Stomach (tissue), 9 donors: ENCODE measurements around the gene FLVCR1. TPM values are rescaled to one million over a fixed set of nuclear protein-coding genes. Genes with fewer than 3 reads are reported as not detected.

ENCODE experiments used
- DNase-seq, 2 donors: peaks; one replicate each; pipeline versions ENCODE4 v3.0.0 to v3.0.0-alpha.2; 2013 to 2019
- H3K27ac ChIP-seq, 5 donors: fragments of 200-600 bp in 4 of 5; sonication (generic) in 4 of 5; one replicate each; pipeline ENCODE4 v1.5.1; 2013 to 2019; ENCODE audit warnings: mild to moderate bottlenecking in 1 of 5, moderate library complexity in 1 of 5
- H3K27me3 ChIP-seq, 3 donors: fragments of 200-600 bp; sonication (generic); one replicate each; pipeline ENCODE4 v1.5.1; 2017 to 2019; ENCODE audit warnings: mixed run types in 1 of 3
- H3K36me3 ChIP-seq, 4 donors: fragments of 200-600 bp; sonication (generic); 1 replicate in 3 of 4; 2 replicates in 1 of 4; pipeline ENCODE4 v1.5.1; 2016 to 2019
- H3K4me1 ChIP-seq, 4 donors: fragments of 200-600 bp; sonication (generic); one replicate each; pipeline ENCODE4 v1.5.1; 2016 to 2019
- H3K4me3 ChIP-seq, 4 donors: fragments of 200-600 bp; sonication (generic) in 3 of 4; one replicate each; pipeline ENCODE4 v1.5.1; 2016 to 2019; ENCODE audit warnings: mild to moderate bottlenecking in 1 of 4
- H3K9me3 ChIP-seq, 4 donors: fragments of 200-600 bp; sonication (generic); one replicate each; pipeline ENCODE4 v1.5.1; 2016 to 2019
- EP300 ChIP-seq: sonication (generic); formaldehyde crosslinking; IDR thresholded peaks from one replicate; pipeline ENCODE4 v1.6.1; 2017; ENCODE audit warnings: antibody characterized with exemption
- POLR2A ChIP-seq, 4 donors: fragments of 450-650 bp; IDR thresholded peaks; one replicate each; pipeline ENCODE4 v1.6.1; 2016; ENCODE audit warnings: antibody characterized with exemption in 4 of 4, control low read depth in 2 of 4, mild to moderate bottlenecking in 1 of 4, moderate library complexity in 1 of 4
- POLR2AphosphoS5 ChIP-seq, 3 donors: sonication (generic); formaldehyde crosslinking; IDR thresholded peaks; one replicate each; pipeline ENCODE4 v1.6.1; 2016; ENCODE audit warnings: antibody characterized with exemption in 3 of 3
- WGBS, 5 donors: extraction: QIAGEN DNeasy Blood & Tissue Kit in 3 of 5; methylation state at CpG; one replicate each; pipeline versions ENCODE4 v1.1.5 to v1.1.7; 2013 to 2018; 5-methylcytosine and 5-hydroxymethylcytosine counted together
- intact Hi-C: fragments of 100-400 bp; cut with DNase I; formaldehyde crosslinking; loops from one replicate; pipeline ENCODE4 v1.15.1; 2023; ENCODE audit warnings: low total_unique reads
- polyA plus RNA-seq, 3 donors: library from polyadenylated mRNA; stranded (reverse); fragments of 200-250 nt; gene quantifications; one replicate each; pipeline ENCODE4 v1.2.3, GENCODE V29; 2013
- total RNA-seq, 5 donors: library from RNA; depleted of rRNA; stranded (reverse); fragments of >200 nt; gene quantifications; one replicate each; pipeline versions ENCODE4 v1.1.0 to v1.2.3, GENCODE V29; 2014 to 2016
- TF ChIP-seq, protein P1 (sequence below), 7 experiments: fragments of 450-650 bp in 4 of 7; fragments of 200-600 bp in 3 of 7; sonication (generic) in 3 of 7; IDR thresholded peaks; one replicate each; pipeline ENCODE4 v1.5.1; 2016 to 2019; ENCODE audit warnings: antibody characterized with exemption in 7 of 7, control low read depth in 2 of 7, mild to moderate bottlenecking in 1 of 7
- donor health status: healthy with polysubstance abuse.
- donor health status: Bipolar disorder and iron deficiency.
- donor health status: healthy.

Gene FLVCR1
- total and polyA plus RNA-seq, 8 donors: 0.61 to 19.1 (median 6.3) TPM

DNA sequence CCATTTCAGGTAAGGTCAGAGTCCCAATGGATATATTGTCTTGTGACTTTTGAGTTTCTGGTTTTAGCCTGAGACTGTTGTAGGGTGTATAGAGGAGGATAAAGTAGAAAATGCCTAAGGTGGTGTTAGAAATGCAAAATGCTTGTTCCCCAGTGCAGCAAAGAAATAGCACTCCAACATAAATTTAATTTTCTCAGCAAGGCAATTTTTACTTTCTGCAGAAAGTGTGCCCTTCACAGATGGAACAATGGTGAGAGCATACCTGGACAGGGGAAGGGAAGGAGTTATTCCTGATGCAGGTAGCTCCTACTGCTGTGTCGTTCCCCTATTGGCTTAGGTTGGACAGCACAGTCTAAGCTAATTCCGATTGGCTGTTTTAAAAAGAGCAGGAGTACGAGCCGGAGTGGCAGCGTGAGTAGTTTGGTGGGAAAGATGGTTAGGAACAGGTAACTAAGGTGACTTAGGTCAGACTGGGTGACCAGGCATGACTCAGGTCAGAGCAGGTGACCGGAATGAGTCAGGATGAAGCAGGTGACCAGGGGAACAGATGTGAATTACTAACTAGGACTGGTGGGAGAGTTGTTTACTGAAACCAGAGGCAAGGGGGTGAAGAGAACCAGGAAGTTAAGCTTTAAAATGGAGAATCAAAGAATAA is 32.1 kb upstream of the FLVCR1 start:
- Histone ChIP-seq H3K4me3 (no peak overlapping the region), H3K9me3 (peaks cover 11 to 20% (median 16%) of the 10 kb centered on the region in 4 donors), H3K36me3 (no peaks in the 10 kb centered on the region), H3K27me3 (no peaks in the 10 kb centered on the region), H3K27ac (no peak overlapping the region), H3K4me1 (peaks cover 0 to 7% (median 0%) of the 10 kb centered on the region in 4 donors)
- intact Hi-C loops: no loop called here
- no peak for DNase-seq
- no peak for TF ChIP-seq POLR2A (IDR thresholded peaks at IDR 0.05)
- TF ChIP-seq, protein P1, sequence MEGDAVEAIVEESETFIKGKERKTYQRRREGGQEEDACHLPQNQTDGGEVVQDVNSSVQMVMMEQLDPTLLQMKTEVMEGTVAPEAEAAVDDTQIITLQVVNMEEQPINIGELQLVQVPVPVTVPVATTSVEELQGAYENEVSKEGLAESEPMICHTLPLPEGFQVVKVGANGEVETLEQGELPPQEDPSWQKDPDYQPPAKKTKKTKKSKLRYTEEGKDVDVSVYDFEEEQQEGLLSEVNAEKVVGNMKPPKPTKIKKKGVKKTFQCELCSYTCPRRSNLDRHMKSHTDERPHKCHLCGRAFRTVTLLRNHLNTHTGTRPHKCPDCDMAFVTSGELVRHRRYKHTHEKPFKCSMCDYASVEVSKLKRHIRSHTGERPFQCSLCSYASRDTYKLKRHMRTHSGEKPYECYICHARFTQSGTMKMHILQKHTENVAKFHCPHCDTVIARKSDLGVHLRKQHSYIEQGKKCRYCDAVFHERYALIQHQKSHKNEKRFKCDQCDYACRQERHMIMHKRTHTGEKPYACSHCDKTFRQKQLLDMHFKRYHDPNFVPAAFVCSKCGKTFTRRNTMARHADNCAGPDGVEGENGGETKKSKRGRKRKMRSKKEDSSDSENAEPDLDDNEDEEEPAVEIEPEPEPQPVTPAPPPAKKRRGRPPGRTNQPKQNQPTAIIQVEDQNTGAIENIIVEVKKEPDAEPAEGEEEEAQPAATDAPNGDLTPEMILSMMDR (IDR thresholded peaks at IDR 0.05): no peak
- TF ChIP-seq EP300: no peak
- TF ChIP-seq POLR2AphosphoS5 (IDR thresholded peaks at IDR 0.05): no peak
- 94 to 97% (median 97%) methylated on average over 6 of the region's 6 CpGs for WGBS, 5 donors

GRCh38 chr1:212827171-212827776 is 30.8 kb upstream of the FLVCR1 start:
- TF ChIP-seq, protein P1 (IDR thresholded peaks at IDR 0.05): no peak
- TF ChIP-seq POLR2A (IDR thresholded peaks at IDR 0.05) (no peak), POLR2AphosphoS5 (IDR thresholded peaks at IDR 0.05) (no peak), EP300 (no peak)
- 87 to 95% (median 90%) methylated on average over 4 of the region's 4 CpGs for WGBS, 5 donors
- H3K4me3 ChIP-seq: no peak overlapping the region

DNA sequence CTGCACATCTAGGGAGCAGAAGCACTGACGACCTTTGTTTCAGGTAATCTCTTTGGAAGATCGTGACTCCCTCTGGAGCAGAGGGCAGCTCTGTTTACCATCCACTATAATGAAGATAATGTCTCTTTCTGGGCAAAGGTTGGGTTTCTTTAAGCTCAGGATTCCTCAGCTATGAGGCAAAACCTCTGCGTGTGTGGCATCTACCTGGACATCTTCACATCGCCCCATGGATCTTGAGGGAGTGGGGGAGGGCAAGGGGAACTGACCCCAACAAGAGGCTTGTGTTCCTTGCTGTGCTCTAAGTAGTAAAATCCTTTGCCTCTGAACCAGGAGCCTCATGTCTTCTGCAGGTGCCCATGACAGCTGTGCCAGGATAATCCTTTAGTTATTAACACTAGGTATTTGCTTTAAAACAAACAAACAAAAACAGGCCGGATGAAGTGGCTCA is 30.2 kb upstream of the FLVCR1 start:
- WGBS, 5 donors: 42 to 58% (median 53%) methylated on average over 5 of the region's 5 CpGs
- peaks cover 0 to 12% (median 4%) of the 10 kb centered on the region in 4 donors for H3K4me1 ChIP-seq
- no peak overlapping the region for H3K27ac ChIP-seq
- no peaks in the 10 kb centered on the region for H3K27me3 ChIP-seq
- H3K4me3 ChIP-seq: no peak overlapping the region
- H3K36me3 ChIP-seq: no peaks in the 10 kb centered on the region
- peaks cover 11 to 20% (median 16%) of the 10 kb centered on the region in 4 donors for H3K9me3 ChIP-seq
- DNase-seq: peak in 1 of 2 donors; percentile 28
- intact Hi-C loops: no loop called here
- no peak for TF ChIP-seq EP300
- no peak for TF ChIP-seq POLR2AphosphoS5 (IDR thresholded peaks at IDR 0.05)
- no peak for TF ChIP-seq POLR2A (IDR thresholded peaks at IDR 0.05)
- TF ChIP-seq, protein P1 (IDR thresholded peaks at IDR 0.05): no peak

More at GRCh38 chr1:212827171-212827776, 30.8 kb upstream of the FLVCR1 start:
- peaks cover 0 to 7% (median 0%) of the 10 kb centered on the region in 4 donors for H3K4me1 ChIP-seq
- H3K27ac ChIP-seq: no peak overlapping the region
- intact Hi-C loops: no loop called here
- H3K36me3 ChIP-seq: no peaks in the 10 kb centered on the region
- H3K27me3 ChIP-seq: no peaks in the 10 kb centered on the region
- no peak for DNase-seq
- H3K9me3 ChIP-seq: peaks cover 11 to 20% (median 16%) of the 10 kb centered on the region in 4 donors

DNA sequence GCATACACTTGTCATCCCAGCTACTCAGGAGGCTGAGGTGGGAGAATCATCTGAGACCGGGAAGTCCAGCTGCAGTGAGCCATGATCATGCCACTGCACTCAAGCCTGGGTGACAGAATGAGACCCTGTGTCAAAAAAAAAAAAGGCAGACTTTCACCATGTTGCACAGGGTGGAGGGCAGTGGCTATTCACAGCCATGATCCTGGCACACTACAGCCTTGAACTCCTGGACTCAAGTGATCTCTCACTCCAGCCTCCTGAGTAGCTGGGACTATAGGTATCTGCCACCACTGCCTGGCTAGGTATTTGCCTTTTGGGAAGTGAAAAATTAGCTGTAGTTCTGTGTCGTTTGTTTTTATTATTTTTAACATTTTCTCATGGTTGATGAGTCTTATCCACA is 29.7 kb upstream of the FLVCR1 start:
- no peak for DNase-seq
- H3K9me3 ChIP-seq: peaks cover 11 to 20% (median 16%) of the 10 kb centered on the region in 4 donors
- H3K36me3 ChIP-seq: no peaks in the 10 kb centered on the region
- peaks cover 0 to 16% (median 7%) of the 10 kb centered on the region in 4 donors for H3K4me1 ChIP-seq
- TF ChIP-seq, protein P1 (IDR thresholded peaks at IDR 0.05): no peak
- no peak for TF ChIP-seq POLR2AphosphoS5 (IDR thresholded peaks at IDR 0.05)
- TF ChIP-seq POLR2A (IDR thresholded peaks at IDR 0.05): no peak
- no peak for TF ChIP-seq EP300
- H3K4me3 ChIP-seq: no peak overlapping the region
- 79 to 91% (median 86%) methylated on average over 2 of the region's 2 CpGs for WGBS, 5 donors
- H3K27me3 ChIP-seq: no peaks in the 10 kb centered on the region
- intact Hi-C loops: no loop called here
- H3K27ac ChIP-seq: no peak overlapping the region
